Left kidney (tissue), 2 donors: ENCODE data around the gene CBX6. TPM values are rescaled to one million over a fixed set of nuclear protein-coding genes. Genes with fewer than 3 reads are reported as not detected.

Experiments
- DNase-seq: peaks from one replicate; pipeline ENCODE4 v3.0.0-alpha.2; 2013
- polyA plus RNA-seq: library from polyadenylated mRNA; unstranded; fragments of 120-200 nt; gene quantifications from one replicate; pipeline ENCODE4 v1.2.1, GENCODE V29; 2013; ENCODE audit not compliant: insufficient read length

The CBX6 gene
- polyA plus RNA-seq, 1 donor, result 35.9 TPM

DNA sequence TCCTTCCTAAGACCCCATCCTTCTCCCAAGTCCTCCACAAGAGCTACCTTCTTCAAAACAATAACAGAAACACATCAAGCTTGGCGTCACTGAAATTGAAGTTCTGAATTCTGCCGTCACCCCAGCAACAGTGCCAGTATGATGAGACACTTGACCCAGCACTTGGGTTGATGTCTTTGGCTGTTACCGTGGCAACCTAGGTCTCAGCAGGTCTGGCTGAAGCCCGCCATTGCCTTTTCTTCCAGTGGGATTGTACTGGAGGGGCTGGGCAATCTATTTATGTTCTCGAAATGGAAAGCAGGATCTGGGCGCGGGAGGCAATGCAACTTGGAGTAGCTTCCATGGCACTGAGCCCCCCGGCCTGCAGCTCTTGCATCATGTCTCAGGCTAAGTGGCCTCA is 52.0 kb downstream of the CBX6 start:
- no peak for DNase-seq

DNA sequence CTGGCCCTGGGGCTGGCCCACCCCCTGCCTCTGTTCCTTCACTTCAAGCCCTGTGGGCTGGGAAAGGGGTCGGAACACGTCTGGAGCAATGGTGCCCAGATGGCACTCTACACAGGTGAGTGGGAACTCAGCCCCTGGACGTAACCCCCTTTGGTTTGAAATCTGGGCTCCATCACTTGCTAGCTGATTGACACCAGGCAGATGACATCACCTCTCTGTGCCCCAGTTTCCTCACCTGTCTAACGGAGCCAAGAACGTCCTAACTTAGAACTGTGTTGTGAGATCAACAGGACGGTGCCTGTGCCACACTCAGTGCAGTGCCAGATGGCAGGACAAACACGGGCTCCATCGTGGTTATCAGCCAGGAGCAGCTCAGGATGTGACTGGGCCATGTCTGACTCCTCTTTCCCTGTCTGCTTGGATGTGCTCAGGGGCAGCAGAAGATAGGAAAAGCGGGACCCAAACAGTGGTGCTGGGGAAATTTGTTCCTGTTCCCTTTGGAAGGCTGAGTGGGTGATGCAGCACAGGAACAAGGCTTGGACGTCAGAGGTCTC is 52.6 kb downstream of the CBX6 start:
- DNase-seq, result no peak

DNA sequence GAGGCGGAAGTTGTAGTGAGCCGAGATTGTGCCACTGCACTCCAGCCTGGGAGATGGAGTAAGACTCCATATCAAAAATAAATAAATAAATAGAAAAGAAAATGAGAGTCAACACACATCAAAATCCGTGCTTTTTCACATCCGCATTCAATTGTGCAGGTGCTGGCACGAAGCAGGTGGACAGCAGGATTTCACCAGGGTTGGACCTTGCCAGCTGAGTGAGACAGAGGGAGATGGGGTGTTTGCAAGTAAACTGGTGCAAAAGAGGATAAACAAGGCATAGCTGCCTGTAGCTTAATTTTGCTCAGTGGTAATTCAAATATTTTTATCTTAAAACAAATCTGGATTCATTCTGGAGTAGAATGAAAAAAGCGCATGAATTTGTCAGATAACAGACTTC is 54.8 kb downstream of the CBX6 start:
- no peak for DNase-seq

- DNase-seq, result no peak
These were observed 56.2 kb downstream of the CBX6 start for GRCh38 chr22:38815842-38816241.

Other genes with a start within 250 kb of the CBX6 start
- 12.0 TPM for gene FAM227A, start 215.8 kb downstream of the CBX6 start, polyA plus RNA-seq
- 59.4 TPM for gene CBY1, start 215.6 kb downstream of the CBX6 start, polyA plus RNA-seq
- gene TOMM22, start 190.3 kb downstream of the CBX6 start, polyA plus RNA-seq, result 101 TPM
- 44.8 TPM for gene JOSD1, start 171.3 kb downstream of the CBX6 start, polyA plus RNA-seq
- gene GTPBP1, start 166.3 kb downstream of the CBX6 start, polyA plus RNA-seq, result 53.6 TPM
- gene SUN2, start 116.2 kb downstream of the CBX6 start, polyA plus RNA-seq, result 60.7 TPM
- 30.2 TPM for gene DNAL4, start 78.1 kb downstream of the CBX6 start, polyA plus RNA-seq
- 4.2 TPM for gene NPTXR, start 28.2 kb downstream of the CBX6 start, polyA plus RNA-seq
- 0.13 TPM for gene APOBEC3A, start 85.4 kb upstream of the CBX6 start, polyA plus RNA-seq
- 4.4 TPM for gene APOBEC3B, start 110.1 kb upstream of the CBX6 start, polyA plus RNA-seq
- 8.9 TPM for gene APOBEC3C, start 142.0 kb upstream of the CBX6 start, polyA plus RNA-seq
- gene APOBEC3D, start 148.9 kb upstream of the CBX6 start, polyA plus RNA-seq, result 1.3 TPM
- gene APOBEC3F, start 168.6 kb upstream of the CBX6 start, polyA plus RNA-seq, result 8.5 TPM
- gene APOBEC3G, start 205.1 kb upstream of the CBX6 start, polyA plus RNA-seq, result 5.2 TPM
- 0.23 TPM for gene APOBEC3H, start 225.0 kb upstream of the CBX6 start, polyA plus RNA-seq